CD14-positive monocyte (primary cell): ENCODE data around the gene CNTRL. TPM values are rescaled to one million over a fixed set of nuclear protein-coding genes. Genes with fewer than 3 reads are reported as not detected.

Experiments
- DNase-seq, 3 donors: peaks; one replicate each; pipeline ENCODE4 v3.0.0-alpha.2; 2011 to 2022
- H2AFZ ChIP-seq: 2 replicates; pipeline ENCODE4 v1.6.0; 2012; ENCODE audit warnings: mild to moderate bottlenecking, low read depth, low read length, inconsistent platforms; ENCODE audit not compliant: insufficient read depth, poor library complexity, severe bottlenecking
- H3K27ac ChIP-seq, 2 donors: 1 replicate in 1 of 2; 2 replicates in 1 of 2; pipeline ENCODE4 v1.5.1; 2012 to 2013; ENCODE audit warnings: low read length in 2 of 2, control low read depth in 1 of 2, inconsistent platforms in 1 of 2, low read depth in 1 of 2, mild to moderate bottlenecking in 1 of 2
- H3K27me3 ChIP-seq, 2 donors: one replicate each; pipeline versions ENCODE4 v1.6.0 to v1.6.1; 2011 to 2013; ENCODE audit warnings: low read length in 2 of 2; ENCODE audit not compliant: control insufficient read depth in 2 of 2, insufficient read depth in 2 of 2
- H3K36me3 ChIP-seq, 2 donors: replicated peaks in 1 of 2; 1 replicate in 1 of 2; 2 replicates in 1 of 2; pipeline versions ENCODE4 v1.5.1 to v1.6.1; 2012 to 2013; ENCODE audit warnings: low read length in 2 of 2, control low read depth in 1 of 2, inconsistent platforms in 1 of 2, mild to moderate bottlenecking in 1 of 2; ENCODE audit not compliant: insufficient read depth in 2 of 2, control insufficient read depth in 1 of 2
- H3K4me1 ChIP-seq, 2 donors: 1 replicate in 1 of 2; 2 replicates in 1 of 2; pipeline versions ENCODE4 v1.5.1 to v1.6.1; 2012 to 2013; ENCODE audit warnings: low read length in 2 of 2, control low read depth in 1 of 2, inconsistent platforms in 1 of 2, mild to moderate bottlenecking in 1 of 2, moderate library complexity in 1 of 2; ENCODE audit not compliant: insufficient read depth in 2 of 2, control insufficient read depth in 1 of 2
- H3K4me2 ChIP-seq: replicated peaks from 2 replicates; pipeline ENCODE3; 2012; ENCODE audit warnings: low read length, moderate library complexity, mild to moderate bottlenecking; ENCODE audit not compliant: poor library complexity, severe bottlenecking; ENCODE audit errors: extremely low read depth
- H3K4me3 ChIP-seq, 3 experiments: fragments of 200-600 bp in 1 of 3; sonication (generic) in 1 of 3; replicated peaks in 1 of 3; 1 replicate in 2 of 3; 2 replicates in 1 of 3; pipeline ENCODE4 v1.5.1; 2011 to 2013; ENCODE audit warnings: low read length in 3 of 3, mild to moderate bottlenecking in 3 of 3, control low read depth in 2 of 3, low read depth in 2 of 3, inconsistent platforms in 1 of 3, moderate library complexity in 1 of 3
- H3K79me2 ChIP-seq: 2 replicates; pipeline ENCODE4 v1.6.0; 2012; ENCODE audit warnings: mild to moderate bottlenecking, control low read depth, inconsistent platforms, low read length, moderate library complexity; ENCODE audit not compliant: insufficient read depth
- H3K9ac ChIP-seq: 2 replicates; pipeline ENCODE4 v1.6.0; 2017; ENCODE audit warnings: low read length, mild to moderate bottlenecking; ENCODE audit not compliant: insufficient read depth, poor library complexity, severe bottlenecking
- H3K9me3 ChIP-seq, 2 donors: replicated peaks in 1 of 2; 1 replicate in 1 of 2; 2 replicates in 1 of 2; pipeline versions ENCODE4 v1.5.1 to v1.6.1; 2012 to 2013; ENCODE audit warnings: low read length in 2 of 2, control low read depth in 1 of 2; ENCODE audit not compliant: control insufficient read depth in 1 of 2, insufficient read depth in 1 of 2
- H4K20me1 ChIP-seq: 2 replicates; pipeline ENCODE4 v1.6.0; 2012; ENCODE audit warnings: mild to moderate bottlenecking, low read length, control low read depth, moderate library complexity; ENCODE audit not compliant: insufficient read depth
- H3K27ac Mint-ChIP-seq, 7 donors: one replicate each; pipeline ENCODE4 v1.8.0; 2020; ENCODE audit warnings: mild to moderate bottlenecking in 7 of 7, mixed read lengths in 7 of 7, moderate library complexity in 6 of 7, inconsistent platforms in 2 of 7
- H3K27me3 Mint-ChIP-seq, 3 donors: one replicate each; pipeline ENCODE4 v1.8.0; 2021 to 2022; ENCODE audit warnings: low read depth in 3 of 3, mild to moderate bottlenecking in 3 of 3, mixed read lengths in 3 of 3, moderate library complexity in 3 of 3, inconsistent platforms in 1 of 3
- H3K36me3 Mint-ChIP-seq, 2 donors: one replicate each; pipeline ENCODE4 v1.8.0; 2020; ENCODE audit warnings: mixed read lengths in 2 of 2, inconsistent platforms in 1 of 2, mild to moderate bottlenecking in 1 of 2
- H3K4me1 Mint-ChIP-seq: one replicate; pipeline ENCODE4 v1.8.0; 2020; ENCODE audit warnings: mild to moderate bottlenecking, mixed read lengths
- H3K4me3 Mint-ChIP-seq, 2 donors: one replicate each; pipeline ENCODE4 v1.8.0; 2020; ENCODE audit warnings: mild to moderate bottlenecking in 2 of 2, mixed read lengths in 2 of 2, moderate library complexity in 1 of 2
- H3K9me3 Mint-ChIP-seq, 7 donors: one replicate each; pipeline ENCODE4 v1.8.0; 2020 to 2022; ENCODE audit warnings: mixed read lengths in 7 of 7, mild to moderate bottlenecking in 6 of 7, moderate library complexity in 6 of 7, inconsistent platforms in 2 of 7
- CTCF ChIP-seq: fragments of 200-600 bp; IDR thresholded peaks from one replicate; pipeline ENCODE4 v1.8.0; 2022; ENCODE audit warnings: antibody characterized with exemption, mild to moderate bottlenecking
- WGBS: methylation state at CpG from one replicate; pipeline ENCODE4 v1.1.5; 2013; ENCODE audit warnings: missing lambda C conversion rate; ENCODE audit not compliant: insufficient coverage; 5-methylcytosine and 5-hydroxymethylcytosine counted together
- intact Hi-C, 2 donors: fragments of 100-400 bp; cut with micrococcal nuclease; formaldehyde crosslinking; loops; one replicate each; pipeline versions ENCODE4 v1.15.0 to v1.15.1; 2023
- polyA plus RNA-seq, 3 donors: library from polyadenylated mRNA; depleted of rRNA in 1 of 3; unstranded in 2 of 3; stranded (reverse) in 1 of 3; fragments of 300-500 nt in 2 of 3; fragments of >200 nt in 1 of 3; fragmentation: Illumina TruSeq in 2 of 3; gene quantifications; 1 replicate in 2 of 3; 2 replicates in 1 of 3; pipeline ENCODE4 v1.2.3, GENCODE V29; 2012 to 2021

The CNTRL gene
- polyA plus RNA-seq, 3 donors, result 3.9 to 26.8 (median 4.8) TPM

GRCh38 chr9:121156263-121156731 lies 81.5 kb downstream of the CNTRL start:
- H3K9ac ChIP-seq, result no peak overlapping the region
- TF ChIP-seq CTCF, result no peak

GRCh38 chr9:121157939-121158338 lies 83.2 kb downstream of the CNTRL start:
- Mint-ChIP-seq H3K9me3 (no peaks in the 10 kb centered on the region), H3K27me3 (no peaks in the 10 kb centered on the region), H3K4me1 (peaks cover 34% of the 10 kb centered on the region), H3K36me3 (peaks cover 71 to 79% of the 10 kb centered on the region in 2 donors), H3K27ac (no peak overlapping the region), H3K4me3 (no peak overlapping the region)
- Histone ChIP-seq H3K36me3 (peaks cover 66 to 84% of the 10 kb centered on the region in 2 donors), H3K4me1 (peaks cover 27% of the 10 kb centered on the region in 2 donors), H3K79me2 (no peaks in the 10 kb centered on the region), H4K20me1 (no peaks in the 10 kb centered on the region), H3K27me3 (no peaks in the 10 kb centered on the region), H3K9me3 (no peaks in the 10 kb centered on the region), H2AFZ (no peak overlapping the region), H3K4me2 (no peak overlapping the region), H3K4me3 (no peak overlapping the region), H3K27ac (peak overlapping the region in 1 of 2 donors; percentile 14), H3K9ac (no peak overlapping the region)
- WGBS, result 100% methylated on average over 1 of the region's 4 CpGs
- no peak for TF ChIP-seq CTCF
- no peak for DNase-seq
- intact Hi-C loops, result no loop called here

More at GRCh38 chr9:121156263-121156731, 81.5 kb downstream of the CNTRL start:
- no peak overlapping the region for H3K4me2 ChIP-seq
- Mint-ChIP-seq H3K9me3 (no peaks in the 10 kb centered on the region), H3K27ac (peak overlapping the region in 6 of 7 donors; percentile 12 to 86 (median 68)), H3K4me1 (peaks cover 29% of the 10 kb centered on the region), H3K27me3 (no peaks in the 10 kb centered on the region), H3K36me3 (peaks cover 74 to 80% of the 10 kb centered on the region in 2 donors), H3K4me3 (no peak overlapping the region)
- H3K9me3 ChIP-seq, result no peaks in the 10 kb centered on the region
- H4K20me1 ChIP-seq, result no peaks in the 10 kb centered on the region
- no peak overlapping the region for H2AFZ ChIP-seq
- WGBS, result no CpG with 5 or more reads among the region's 2 CpGs
- H3K4me3 ChIP-seq, result no peak overlapping the region
- peaks cover 23 to 27% of the 10 kb centered on the region in 2 donors for H3K4me1 ChIP-seq
- DNase-seq, result no peak
- peaks cover 68 to 83% of the 10 kb centered on the region in 2 donors for H3K36me3 ChIP-seq
- intact Hi-C loops, result no loop called here
- H3K27ac ChIP-seq, result peak overlapping the region in 1 of 2 donors; percentile 28
- no peaks in the 10 kb centered on the region for H3K27me3 ChIP-seq
- H3K79me2 ChIP-seq, result no peaks in the 10 kb centered on the region
